G401 (cell line): Measurements from ENCODE around the gene NDUFB10. TPM values are rescaled to one million over a fixed set of nuclear protein-coding genes. Genes with fewer than 3 reads are reported as not detected.
A peak's percentile ranks its signal among the peaks of the same experiment; 100 is the strongest.

Source experiments
- DNase-seq: peaks from one replicate; pipeline ENCODE4 v3.0.0-alpha.2; 2015; ENCODE audit warnings: low spot score
- in situ Hi-C: cut with HindIII; loops from 2 replicates; pipeline ENCODE4 v1.10.0; 2016; ENCODE audit warnings: low sequenced_read_pairs, mixed read lengths
- total RNA-seq: library from RNA; depleted of rRNA; stranded (reverse); fragments of >200 nt; shearing (Covaris generic); gene quantifications from 2 replicates; pipeline ENCODE4 v1.2.3, GENCODE V29; 2014

NDUFB10 gene
- total RNA-seq, 1 experiment from 2014 or later = 361 TPM

GRCh38 chr16:1963806-1964505 lies 4.6 kb downstream of the NDUFB10 start:
- in situ Hi-C loops = loop anchor here (10.0 kb wide), 1 partner anchor 109 kb away; no protein-coding TSS in a partner anchor
- DNase-seq = peak; percentile 66

GRCh38 chr16:1964506-1965395 lies 5.4 kb downstream of the NDUFB10 start, which contains the start of gene RPS2:
TSS of gene RPS2 (minus strand) at chr16:1964826. CDS start at chr16:1964625, 201 bp downstream.
- in situ Hi-C loops = loop anchor here (10.0 kb wide), 1 partner anchor 110 kb away; no protein-coding TSS in a partner anchor
- DNase-seq = peak; percentile 99

- no peak for DNase-seq
- in situ Hi-C loops = loop anchor here (10.0 kb wide), 1 partner anchor 111 kb away; no protein-coding TSS in a partner anchor
Observed at GRCh38 chr16:1965396-1966001, 6.2 kb downstream of the NDUFB10 start.

- DNase-seq = no peak
- in situ Hi-C loops = loop anchor here (10.0 kb wide), 1 partner anchor 112 kb away; no protein-coding TSS in a partner anchor
Observed at GRCh38 chr16:1966460-1966859, 7.1 kb downstream of the NDUFB10 start, which contains the start of gene RNF151. TSS of gene RNF151 (plus strand) at chr16:1966856. CDS start at chr16:1966882, 26 bp downstream.

- in situ Hi-C loops = loop anchor here (10.0 kb wide), 1 partner anchor 114 kb away; no protein-coding TSS in a partner anchor
- DNase-seq = no peak
Observed at GRCh38 chr16:1968146-1968953, 9.0 kb downstream of the NDUFB10 start.

- in situ Hi-C loops = no loop called here
- peak; percentile 89 for DNase-seq
Observed at GRCh38 chr16:1971796-1972489, 12.6 kb downstream of the NDUFB10 start, which contains the start of gene TBL3. TSS of gene TBL3 (plus strand) at chr16:1972053. CDS start at chr16:1972165, 112 bp downstream.

GRCh38 chr16:1972490-1972877 lies 13.1 kb downstream of the NDUFB10 start:
- in situ Hi-C loops = no loop called here
- no peak for DNase-seq

GRCh38 chr16:1973461-1974156 lies 14.3 kb downstream of the NDUFB10 start:
- DNase-seq = no peak
- in situ Hi-C loops = no loop called here

- no peak for DNase-seq
- in situ Hi-C loops = no loop called here
Observed at GRCh38 chr16:1974157-1975070, 15.1 kb downstream of the NDUFB10 start.

- no peak for DNase-seq
- in situ Hi-C loops = no loop called here
Observed at GRCh38 chr16:1975432-1976215, 16.3 kb downstream of the NDUFB10 start.

GRCh38 chr16:1976216-1976520 lies 16.8 kb downstream of the NDUFB10 start:
- no peak for DNase-seq
- in situ Hi-C loops = no loop called here

GRCh38 chr16:1976951-1977874 lies 17.9 kb downstream of the NDUFB10 start:
- in situ Hi-C loops = no loop called here
- DNase-seq = no peak

GRCh38 chr16:1977875-1978268 lies 18.5 kb downstream of the NDUFB10 start:
- no peak for DNase-seq
- in situ Hi-C loops = no loop called here

GRCh38 chr16:1978476-1979120 lies 19.3 kb downstream of the NDUFB10 start:
- in situ Hi-C loops = no loop called here
- DNase-seq = no peak
